DND-41 (cell line): Measurements from ENCODE around the gene RSF1.

Experiments used
- CTCF ChIP-seq: IDR thresholded peaks from 2 replicates; pipeline ENCODE4 v1.5.1; 2012; ENCODE audit warnings: borderline replicate concordance, low read length, moderate library complexity, mild to moderate bottlenecking; ENCODE audit not compliant: poor library complexity, severe bottlenecking; ENCODE audit errors: extremely low read depth
- EZH2 ChIP-seq: IDR thresholded peaks from 3 replicates; pipeline ENCODE4 v1.6.1; 2012; ENCODE audit warnings: borderline replicate concordance, low read depth, mild to moderate bottlenecking, moderate library complexity, low read length, inconsistent platforms; ENCODE audit not compliant: severe bottlenecking

DNA sequence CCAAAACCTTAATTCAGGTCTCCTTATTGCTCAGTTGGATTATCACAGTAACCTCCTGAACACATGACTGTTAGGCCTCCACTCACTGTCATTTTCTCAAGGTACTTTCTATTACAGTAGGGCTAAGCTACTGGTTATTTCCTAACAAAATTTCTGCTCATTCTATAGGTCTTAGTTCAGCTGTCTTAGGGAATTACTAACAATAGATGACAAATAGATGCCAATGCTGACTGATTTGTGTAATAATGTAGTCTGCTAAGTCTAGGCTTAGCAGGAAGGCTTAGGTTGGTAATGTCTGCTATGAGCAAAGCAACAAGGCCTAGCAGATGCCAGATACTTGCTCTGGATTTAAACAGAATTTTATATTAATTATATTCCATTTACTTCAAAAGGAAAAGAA, 58.1 kb downstream of the RSF1 start:
- no peak for TF ChIP-seq CTCF
- no peak for TF ChIP-seq EZH2
